ENCODE measurements around the gene ARHGAP15. TPM values are rescaled to one million over a fixed set of nuclear protein-coding genes. Genes with fewer than 3 reads are reported as not detected.

The ARHGAP15 gene
- total RNA-seq, 1 donor from 2014 or later: 18.5 TPM

DNA sequence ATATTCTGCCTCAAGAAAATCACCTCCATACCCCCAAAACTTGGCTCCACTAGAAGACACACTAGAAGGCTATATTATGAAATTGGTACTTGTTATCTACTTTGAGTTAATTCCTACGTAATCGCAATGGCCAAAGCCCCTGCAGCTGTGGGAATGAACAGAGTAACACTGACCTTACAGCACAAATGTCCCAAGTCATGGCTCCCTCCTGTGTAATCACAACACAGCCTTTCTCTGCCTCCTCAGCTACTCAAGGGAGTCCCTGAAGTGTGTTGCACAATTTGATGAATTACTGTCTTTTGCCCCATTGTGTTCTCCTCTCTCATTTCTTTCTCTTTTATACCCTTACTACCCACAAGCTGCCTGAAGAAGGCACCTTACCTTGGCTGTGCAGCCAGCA lies 375.2 kb downstream of the ARHGAP15 start:
- H3K36me3 ChIP-seq: no peaks in the 10 kb centered on the region
- H3K4me3 ChIP-seq: no peak overlapping the region
- H3K4me1 ChIP-seq: peaks cover 6% of the 10 kb centered on the region
- intact Hi-C loops (cut with DNase I): no loop called here
- H3K27ac ChIP-seq: no peak overlapping the region
- no peaks in the 10 kb centered on the region for H3K27me3 ChIP-seq (ENCODE audit: low read depth)
- no peaks in the 10 kb centered on the region for H3K9me3 ChIP-seq
- ATAC-seq: no peak
- TF ChIP-seq, protein P1, sequence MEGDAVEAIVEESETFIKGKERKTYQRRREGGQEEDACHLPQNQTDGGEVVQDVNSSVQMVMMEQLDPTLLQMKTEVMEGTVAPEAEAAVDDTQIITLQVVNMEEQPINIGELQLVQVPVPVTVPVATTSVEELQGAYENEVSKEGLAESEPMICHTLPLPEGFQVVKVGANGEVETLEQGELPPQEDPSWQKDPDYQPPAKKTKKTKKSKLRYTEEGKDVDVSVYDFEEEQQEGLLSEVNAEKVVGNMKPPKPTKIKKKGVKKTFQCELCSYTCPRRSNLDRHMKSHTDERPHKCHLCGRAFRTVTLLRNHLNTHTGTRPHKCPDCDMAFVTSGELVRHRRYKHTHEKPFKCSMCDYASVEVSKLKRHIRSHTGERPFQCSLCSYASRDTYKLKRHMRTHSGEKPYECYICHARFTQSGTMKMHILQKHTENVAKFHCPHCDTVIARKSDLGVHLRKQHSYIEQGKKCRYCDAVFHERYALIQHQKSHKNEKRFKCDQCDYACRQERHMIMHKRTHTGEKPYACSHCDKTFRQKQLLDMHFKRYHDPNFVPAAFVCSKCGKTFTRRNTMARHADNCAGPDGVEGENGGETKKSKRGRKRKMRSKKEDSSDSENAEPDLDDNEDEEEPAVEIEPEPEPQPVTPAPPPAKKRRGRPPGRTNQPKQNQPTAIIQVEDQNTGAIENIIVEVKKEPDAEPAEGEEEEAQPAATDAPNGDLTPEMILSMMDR (IDR thresholded peaks at IDR 0.05): no peak
- DNase-seq: no peak

DNA sequence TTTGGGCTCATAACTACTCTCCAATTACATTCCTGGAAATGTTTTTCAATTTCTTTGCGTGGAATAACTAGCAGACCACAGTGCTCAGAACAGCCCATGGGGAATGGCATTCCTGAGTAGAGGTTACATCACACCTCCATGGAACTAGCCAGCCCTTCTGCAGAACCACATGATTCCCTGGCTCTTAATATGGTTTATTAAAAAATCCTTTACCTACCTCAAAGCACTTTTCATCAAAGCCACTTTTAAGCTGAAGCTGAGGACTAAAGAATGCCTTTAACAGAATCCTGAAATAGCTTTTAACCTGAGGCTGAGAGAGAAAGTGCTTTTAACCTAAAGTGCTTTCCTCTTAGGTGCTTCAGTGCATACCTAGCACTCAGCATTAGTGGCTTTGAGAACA lies 376.3 kb downstream of the ARHGAP15 start:
- intact Hi-C loops (cut with DNase I): no loop called here
- DNase-seq (no peak), ATAC-seq (peak; percentile 92 to 93)
- Histone ChIP-seq H3K27ac (no peak overlapping the region), H3K4me3 (no peak overlapping the region), H3K9me3 (no peaks in the 10 kb centered on the region), H3K4me1 (peaks cover 6% of the 10 kb centered on the region), H3K27me3 (ENCODE audit: low read depth) (no peaks in the 10 kb centered on the region), H3K36me3 (no peaks in the 10 kb centered on the region)
- TF ChIP-seq, protein P1 (IDR thresholded peaks at IDR 0.05): no peak

DNA sequence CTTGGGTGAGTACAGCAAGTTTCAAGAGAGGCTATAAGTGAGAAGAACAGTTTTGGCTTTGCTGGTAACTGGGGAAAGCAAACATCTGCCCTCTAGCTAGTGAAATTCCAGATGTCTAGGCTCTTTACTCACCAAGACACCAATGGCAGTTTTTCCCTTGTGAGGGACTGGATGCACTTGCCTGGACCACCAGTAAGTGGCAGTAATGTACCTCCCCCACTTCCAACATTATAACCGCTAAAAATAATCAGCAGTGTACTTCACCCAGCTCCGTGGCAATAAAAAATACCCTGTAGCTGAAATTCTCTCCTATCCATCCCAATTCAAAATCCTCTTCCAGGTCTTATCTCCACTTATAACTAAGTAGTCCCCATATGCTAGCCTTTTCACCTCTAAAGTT lies 383.9 kb downstream of the ARHGAP15 start:
- H3K4me1 ChIP-seq: peaks cover 10% of the 10 kb centered on the region
- intact Hi-C loops (cut with DNase I): no loop called here
- H3K9me3 ChIP-seq: no peaks in the 10 kb centered on the region
- no peaks in the 10 kb centered on the region for H3K36me3 ChIP-seq
- no peak for DNase-seq
- no peaks in the 10 kb centered on the region for H3K27me3 ChIP-seq (ENCODE audit: low read depth)
- H3K4me3 ChIP-seq: no peak overlapping the region
- peak; percentile 73 to 74 for ATAC-seq
- H3K27ac ChIP-seq: no peak overlapping the region
- TF ChIP-seq, protein P1 (IDR thresholded peaks at IDR 0.05): peak; percentile 66

DNA sequence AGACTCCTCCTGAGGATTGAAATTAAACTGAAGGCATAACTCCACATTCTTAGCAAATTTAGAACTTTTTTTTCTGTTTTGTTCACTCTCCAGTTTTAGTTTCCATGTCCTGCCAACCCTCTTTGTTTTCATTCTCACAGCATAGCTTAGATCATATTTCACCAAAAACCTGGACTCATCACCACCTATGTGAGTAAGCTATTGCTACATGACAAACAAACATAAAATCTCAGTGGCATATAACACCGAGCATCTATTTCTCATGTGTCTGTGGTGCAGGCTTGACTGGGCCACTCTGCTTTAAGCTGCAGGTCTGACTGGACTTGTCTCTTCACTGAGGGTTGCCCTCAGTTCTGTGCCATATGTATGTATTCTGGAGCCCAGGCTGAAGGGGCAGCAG lies 385.2 kb downstream of the ARHGAP15 start:
- no peak for DNase-seq
- intact Hi-C loops (cut with DNase I): no loop called here
- Histone ChIP-seq H3K4me1 (peaks cover 10% of the 10 kb centered on the region), H3K4me3 (no peak overlapping the region), H3K9me3 (no peaks in the 10 kb centered on the region), H3K27me3 (ENCODE audit: low read depth) (no peaks in the 10 kb centered on the region), H3K27ac (no peak overlapping the region), H3K36me3 (no peaks in the 10 kb centered on the region)
- no peak for ATAC-seq
- TF ChIP-seq, protein P1 (IDR thresholded peaks at IDR 0.05): no peak

DNA sequence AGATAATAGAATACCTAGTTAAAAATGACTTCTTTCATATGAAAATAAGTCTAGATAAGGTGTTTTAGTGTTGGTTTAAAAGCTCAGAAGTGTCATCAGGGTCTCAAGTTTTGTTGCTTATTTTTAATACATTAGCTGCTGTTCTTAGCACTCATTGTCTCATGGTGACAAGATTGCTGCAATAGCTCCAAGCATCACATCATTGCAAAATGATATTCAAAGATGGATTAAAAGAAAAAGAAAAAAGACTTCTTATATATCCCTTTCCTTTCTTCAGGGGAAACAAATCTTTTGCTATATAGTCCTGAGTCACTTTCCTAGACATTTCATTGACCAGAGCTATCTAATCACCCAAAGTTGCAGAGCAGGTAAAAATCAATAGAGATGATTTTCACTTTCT lies 386.1 kb downstream of the ARHGAP15 start:
- intact Hi-C loops (cut with DNase I): no loop called here
- TF ChIP-seq, protein P1 (IDR thresholded peaks at IDR 0.05): no peak
- Histone ChIP-seq H3K4me1 (peaks cover 10% of the 10 kb centered on the region), H3K27me3 (ENCODE audit: low read depth) (no peaks in the 10 kb centered on the region), H3K27ac (no peak overlapping the region), H3K4me3 (no peak overlapping the region), H3K36me3 (no peaks in the 10 kb centered on the region), H3K9me3 (no peaks in the 10 kb centered on the region)
- DNase-seq (no peak), ATAC-seq (no peak)

DNA sequence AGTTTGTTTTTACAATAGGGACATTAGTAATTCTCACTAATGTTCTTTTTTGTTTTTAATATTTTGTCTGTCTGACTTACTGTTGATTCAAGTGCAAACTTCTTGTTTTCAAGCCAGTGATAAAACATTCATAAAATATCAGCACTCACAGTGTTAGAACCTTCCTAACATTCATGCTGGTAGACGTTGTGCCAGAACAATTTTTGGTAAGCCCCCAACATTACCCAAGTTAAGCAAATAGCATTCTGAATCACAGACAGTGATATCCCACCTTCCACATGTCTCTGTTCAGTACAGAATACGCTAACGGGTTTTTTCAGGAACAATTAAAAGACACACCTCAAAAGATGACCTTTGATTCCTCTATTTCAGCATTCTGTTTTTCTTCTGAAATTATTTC lies 390.3 kb downstream of the ARHGAP15 start:
- intact Hi-C loops (cut with DNase I): no loop called here
- Histone ChIP-seq H3K27me3 (ENCODE audit: low read depth) (no peaks in the 10 kb centered on the region), H3K9me3 (no peaks in the 10 kb centered on the region), H3K27ac (no peak overlapping the region), H3K4me1 (no peaks in the 10 kb centered on the region), H3K36me3 (no peaks in the 10 kb centered on the region), H3K4me3 (no peak overlapping the region)
- DNase-seq: no peak
- TF ChIP-seq, protein P1 (IDR thresholded peaks at IDR 0.05): no peak
- no peak for ATAC-seq

Data from lower lobe of right lung (tissue), 2 donors.